ENCODE results near the gene SORBS1. TPM values are rescaled to one million over a fixed set of nuclear protein-coding genes. Genes with fewer than 3 reads are reported as not detected.

Gene SORBS1
- total RNA-seq, 2 experiments from 2014 or later, result 0.13 to 0.70 TPM

Other genes with a start within 250 kb of the SORBS1 start
- gene ALDH18A1, start 95.3 kb upstream of the SORBS1 start, total RNA-seq, result 100 to 1,000 TPM; 119 TPM
- 10 to 100 TPM; 17.6 to 20.5 TPM for gene TCTN3, start 132.6 kb upstream of the SORBS1 start, total RNA-seq
- 1 to 10 TPM; 4.4 to 4.6 TPM for gene ENTPD1, start 194.8 kb upstream of the SORBS1 start, total RNA-seq